T-helper 1 cell (primary cell): ENCODE measurements around the gene WWTR1.

Experiments used
- DNase-seq, 5 donors: peaks; one replicate each; pipeline ENCODE4 v3.0.0-alpha.2; 2012 to 2020
- total RNA-seq, 4 donors: gene quantifications; one replicate each; lab custom pipeline; 2026; lab: John Stamatoyannopoulos, UW

The WWTR1 gene
- total RNA-seq = 0.27 to 0.76 (median 0.41) reads per million in 4 donors

GRCh38 chr3:149657926-149658743 lies at the start of gene WWTR1:
Gene WWTR1 (minus strand): TSS chr3:149658025. CDS start chr3:149657306, 719 bp downstream.
- DNase-seq = peak in 3 of 5 donors; percentile 3 to 71 (median 13)

- DNase-seq = no peak
These were observed 49.1 kb upstream of the WWTR1 start for GRCh38 chr3:149706905-149707304.

GRCh38 chr3:149705416-149705815 lies 47.6 kb upstream of the WWTR1 start:
- DNase-seq = no peak

- DNase-seq = no peak
These were observed 45.6 kb upstream of the WWTR1 start for GRCh38 chr3:149703466-149703865.

GRCh38 chr3:149702691-149703441 lies 45.0 kb upstream of the WWTR1 start:
- DNase-seq = peak in 1 of 5 donors; percentile 67

- peak in 1 of 5 donors; percentile 64 for DNase-seq
These were observed 44.1 kb upstream of the WWTR1 start for GRCh38 chr3:149701977-149702350.

GRCh38 chr3:149701206-149701976 lies 43.6 kb upstream of the WWTR1 start:
- DNase-seq = peak in 1 of 5 donors; percentile 54

- DNase-seq = no peak
These were observed 30.4 kb upstream of the WWTR1 start for GRCh38 chr3:149688122-149688757.

- DNase-seq = no peak
These were observed 29.2 kb upstream of the WWTR1 start for GRCh38 chr3:149686996-149687395.

GRCh38 chr3:149678351-149678950 lies 20.6 kb upstream of the WWTR1 start:
- no peak for DNase-seq

GRCh38 chr3:149673393-149673792 lies 15.6 kb upstream of the WWTR1 start:
- DNase-seq = no peak

GRCh38 chr3:149670742-149671492 lies 13.1 kb upstream of the WWTR1 start:
- DNase-seq = no peak

- no peak for DNase-seq
These were observed 9.8 kb upstream of the WWTR1 start for GRCh38 chr3:149667576-149667975.

GRCh38 chr3:149663966-149664365 lies 6.1 kb upstream of the WWTR1 start:
- no peak for DNase-seq

GRCh38 chr3:149662240-149662887 lies 4.5 kb upstream of the WWTR1 start:
- no peak for DNase-seq

- DNase-seq = no peak
These were observed 2.6 kb upstream of the WWTR1 start for GRCh38 chr3:149660462-149660861.

GRCh38 chr3:149658744-149659497 lies 1.1 kb upstream of the WWTR1 start:
- no peak for DNase-seq

GRCh38 chr3:149657321-149657925 lies 402 bp downstream of the WWTR1 start:
- DNase-seq = peak in 1 of 5 donors; percentile 43

GRCh38 chr3:149655826-149656574 lies 1.8 kb downstream of the WWTR1 start:
- no peak for DNase-seq
